NCI-H226 (cell line): ENCODE measurements around the gene FBXL13.

Source experiments
- DNase-seq: peaks from one replicate; pipeline ENCODE4 v3.0.0-alpha.2; 2015

The FBXL13 gene

GRCh38 chr7:102890292-102890970, 184.2 kb downstream of the FBXL13 start:
- DNase-seq, result peak; percentile 42

DNA sequence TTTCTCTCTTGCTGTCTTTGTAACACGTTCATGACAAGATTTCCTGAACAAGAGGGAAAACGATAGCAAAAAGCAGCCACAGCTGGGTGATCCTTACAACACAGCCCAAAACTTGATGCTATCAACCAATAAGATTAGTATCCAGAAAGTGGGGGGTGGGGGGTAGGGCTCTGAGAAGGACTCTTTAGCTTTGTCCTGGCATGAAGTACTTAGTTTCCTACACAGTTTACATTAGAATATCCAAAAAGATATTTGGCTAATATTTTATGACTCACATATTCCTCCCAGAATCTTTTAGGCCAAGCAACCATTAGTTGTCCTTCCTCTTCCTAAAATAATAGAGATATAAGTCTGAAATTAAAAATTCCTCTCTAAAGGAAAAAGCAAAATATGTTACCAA, 184.7 kb downstream of the FBXL13 start:
- no peak for DNase-seq

- no peak for DNase-seq
Observed at GRCh38 chr7:102888561-102889233, 185.9 kb downstream of the FBXL13 start.

GRCh38 chr7:102883098-102883860, 191.3 kb downstream of the FBXL13 start:
- peak; percentile 72 for DNase-seq

GRCh38 chr7:102875700-102876295, 198.8 kb downstream of the FBXL13 start:
- peak; percentile 99 for DNase-seq

- no peak for DNase-seq
Observed at GRCh38 chr7:102874966-102875365, 199.6 kb downstream of the FBXL13 start.

DNA sequence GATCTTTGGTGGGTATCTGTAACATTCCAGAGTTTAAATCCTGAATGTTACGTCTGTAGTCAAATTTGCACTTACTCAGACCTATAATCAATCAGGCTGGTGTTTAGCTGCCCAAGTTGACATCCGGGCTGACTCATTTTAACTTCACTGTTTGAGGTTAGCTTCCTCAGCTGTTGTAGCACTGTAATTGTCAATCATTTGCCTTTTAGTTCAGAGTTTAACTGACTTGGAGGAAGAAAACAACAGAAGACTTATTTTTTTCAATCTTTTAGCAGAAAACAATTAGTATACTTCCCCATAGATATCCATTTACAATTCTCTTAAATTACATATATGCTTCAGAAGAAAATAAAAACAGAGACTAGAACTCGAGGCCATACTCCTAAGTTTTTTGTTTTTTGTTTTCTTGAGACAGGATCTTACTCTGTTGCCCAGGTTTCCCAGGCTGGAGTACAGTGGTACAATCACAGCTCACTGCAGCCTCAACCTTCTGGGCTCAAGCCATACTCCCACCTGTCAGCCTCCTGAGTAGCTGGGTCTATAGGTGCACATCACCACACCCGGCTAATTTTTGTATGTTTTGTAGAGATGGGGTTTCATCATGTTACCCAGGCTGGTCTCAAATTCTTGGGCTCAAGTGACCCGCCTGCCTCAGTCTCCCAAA, 200.3 kb downstream of the FBXL13 start:
- DNase-seq, result peak; percentile 87

GRCh38 chr7:102873470-102874165, 201.0 kb downstream of the FBXL13 start:
- DNase-seq, result no peak

DNA sequence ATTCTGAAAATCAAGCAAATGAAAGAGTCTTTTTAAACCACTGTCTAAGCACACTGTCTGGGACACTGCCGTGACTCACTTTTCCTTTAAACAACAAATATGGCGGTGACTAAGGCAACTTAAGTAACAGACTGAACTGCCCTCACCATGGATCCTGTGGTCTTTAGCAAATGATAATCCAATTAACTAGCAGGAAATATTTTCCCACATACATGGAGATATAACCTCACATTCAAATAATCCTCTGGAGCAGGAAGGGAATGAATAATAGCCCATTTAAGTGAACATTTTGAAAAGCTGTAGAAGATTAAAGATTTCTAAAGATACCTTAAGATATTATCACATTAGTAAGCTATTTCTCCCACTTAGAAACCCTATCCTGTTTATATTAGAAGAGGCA, 202.1 kb downstream of the FBXL13 start:
- peak; percentile 72 for DNase-seq

- DNase-seq, result no peak
Observed at GRCh38 chr7:102869195-102869594, 205.4 kb downstream of the FBXL13 start.

- no peak for DNase-seq
Observed at GRCh38 chr7:102866535-102867215, 207.9 kb downstream of the FBXL13 start.

GRCh38 chr7:102864958-102865357, 209.6 kb downstream of the FBXL13 start:
- peak; percentile 76 for DNase-seq

- peak; percentile 63 for DNase-seq
Observed at GRCh38 chr7:102860351-102860811, 214.2 kb downstream of the FBXL13 start.

- DNase-seq, result no peak
Observed at GRCh38 chr7:102859799-102860125, 214.8 kb downstream of the FBXL13 start.

GRCh38 chr7:102859084-102859798, 215.4 kb downstream of the FBXL13 start:
- DNase-seq, result no peak

GRCh38 chr7:102856036-102856435, 218.6 kb downstream of the FBXL13 start:
- DNase-seq, result no peak

DNA sequence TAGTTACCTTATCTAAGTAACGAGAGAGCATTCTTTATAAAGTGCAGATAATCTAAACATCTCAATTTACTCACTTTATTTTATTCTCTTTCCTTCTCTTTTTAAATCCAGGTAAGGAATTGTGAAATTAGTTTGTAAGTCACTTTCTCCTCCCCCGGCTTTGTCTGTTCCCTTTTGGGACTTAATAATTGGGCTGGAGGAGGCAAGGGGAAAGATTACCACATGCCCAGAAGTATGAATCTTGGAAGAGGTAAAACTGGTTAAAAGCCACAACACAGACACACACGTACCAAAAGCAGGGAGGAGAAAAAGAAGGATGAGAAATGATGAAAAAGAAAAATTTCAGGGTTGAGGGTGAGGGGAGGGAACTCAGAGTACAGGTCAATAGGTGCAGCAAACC, 225.1 kb downstream of the FBXL13 start:
- no peak for DNase-seq

DNA sequence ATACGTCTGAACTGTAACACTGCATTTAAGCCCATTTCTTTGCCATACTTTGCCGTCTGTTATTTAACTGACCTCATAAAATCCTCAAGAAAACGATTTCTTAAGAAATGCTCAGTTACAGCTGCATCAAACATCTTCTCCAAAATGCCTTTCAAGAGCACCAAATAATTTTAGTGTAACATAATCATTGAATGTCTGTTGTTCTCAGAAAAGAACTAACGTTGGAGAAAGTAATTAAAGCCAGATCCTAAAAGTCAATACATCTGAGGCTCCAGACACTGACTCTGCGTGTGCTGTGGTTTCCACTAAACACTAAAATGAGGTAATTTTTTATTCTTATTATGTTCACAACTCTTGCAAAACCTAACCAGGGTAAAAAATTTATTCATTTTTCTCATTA, 225.5 kb downstream of the FBXL13 start:
- DNase-seq, result no peak

DNA sequence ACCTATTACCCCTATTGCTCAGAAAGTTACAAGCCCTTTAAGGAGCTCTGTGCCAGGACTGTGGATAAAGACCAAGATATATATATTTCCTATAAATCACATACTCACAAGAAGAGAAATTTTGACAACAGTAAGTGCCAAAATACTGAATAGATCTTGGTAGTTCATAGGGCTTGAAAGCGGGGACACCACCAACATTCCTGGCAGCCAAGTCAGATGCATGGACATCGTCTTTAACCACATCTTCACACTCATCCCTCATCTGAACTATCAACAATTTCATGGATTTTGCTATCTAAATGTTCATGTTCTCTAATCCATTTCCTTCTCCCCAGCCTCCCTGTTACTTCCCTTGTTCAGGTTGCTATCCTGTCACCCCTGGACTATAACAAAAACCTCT, 229.2 kb downstream of the FBXL13 start:
- DNase-seq, result no peak

GRCh38 chr7:102843850-102844249, 230.7 kb downstream of the FBXL13 start:
- DNase-seq, result no peak

GRCh38 chr7:102842284-102842683, 232.3 kb downstream of the FBXL13 start:
- no peak for DNase-seq
